Smooth muscle cell (in vitro differentiated cells): Measurements from ENCODE around the gene EIF5B. TPM values are rescaled to one million over a fixed set of nuclear protein-coding genes. Genes with fewer than 3 reads are reported as not detected.

Experiments
- DNase-seq: peaks from one replicate; lab custom pipeline; 2025; ENCODE audit not compliant: unreplicated experiment; lab: John Stamatoyannopoulos, UW
- H2AFZ ChIP-seq: fragments of 200-600 bp; sonication (generic); 2 replicates; pipeline ENCODE4 v1.6.0; 2016; ENCODE audit warnings: antibody characterized with exemption, low read depth, mild to moderate bottlenecking
- H3F3A ChIP-seq: fragments of 200-600 bp; sonication (generic); 2 replicates; pipeline ENCODE4 v1.6.0; 2017; ENCODE audit warnings: antibody characterized with exemption, low read depth
- H3K27ac ChIP-seq: fragments of 200-600 bp; sonication (generic); 2 replicates; pipeline ENCODE4 v1.5.1; 2016; ENCODE audit warnings: low read depth, mild to moderate bottlenecking
- H3K27me3 ChIP-seq: fragments of 200-600 bp; sonication (generic); 2 replicates; pipeline ENCODE4 v1.6.1; 2016; ENCODE audit warnings: low read depth, mild to moderate bottlenecking
- H3K36me3 ChIP-seq: fragments of 200-600 bp; sonication (generic); 2 replicates; pipeline ENCODE4 v1.5.1; 2016; ENCODE audit warnings: low read depth
- H3K4me1 ChIP-seq: fragments of 200-600 bp; sonication (generic); 2 replicates; pipeline ENCODE4 v1.5.1; 2016; ENCODE audit warnings: low read depth
- H3K4me2 ChIP-seq: fragments of 200-600 bp; sonication (generic); 2 replicates; pipeline ENCODE4 v1.6.0; 2016; ENCODE audit warnings: mild to moderate bottlenecking
- H3K4me3 ChIP-seq: fragments of 200-600 bp; sonication (generic); 2 replicates; pipeline ENCODE4 v1.5.1; 2016; ENCODE audit warnings: mild to moderate bottlenecking
- H3K79me2 ChIP-seq: fragments of 200-600 bp; sonication (generic); 2 replicates; pipeline ENCODE4 v1.6.0; 2016; ENCODE audit warnings: low read depth, mild to moderate bottlenecking
- H3K9ac ChIP-seq: fragments of 200-600 bp; sonication (generic); 2 replicates; pipeline ENCODE4 v1.6.0; 2016; ENCODE audit warnings: low read depth
- H3K9me3 ChIP-seq: fragments of 200-600 bp; sonication (generic); replicated peaks from 2 replicates; pipeline ENCODE4 v1.5.1; 2016; ENCODE audit warnings: low read depth
- H4K20me1 ChIP-seq: fragments of 200-600 bp; sonication (generic); 2 replicates; pipeline ENCODE4 v1.6.0; 2016; ENCODE audit warnings: low read depth
- WGBS: methylation state at CpG from one replicate; pipeline ENCODE4 v1.1.7; 2016; ENCODE audit warnings: low lambda C conversion rate; 5-methylcytosine and 5-hydroxymethylcytosine counted together
- polyA plus RNA-seq: library from polyadenylated mRNA; unstranded; fragments of >200 nt; fragmentation: Nextera tagmentation; extraction: Ambion mirVana; gene quantifications from 2 replicates; pipeline ENCODE4 v1.2.1, GENCODE V29; 2016
- total RNA-seq: library from RNA; depleted of rRNA; stranded (reverse); fragments of >200 nt; gene quantifications from 2 replicates; pipeline ENCODE4 v1.2.3, GENCODE V29; 2014
- TF ChIP-seq, protein P1 (sequence below): fragments of 200-600 bp; sonication (generic); IDR thresholded peaks from 2 replicates; pipeline ENCODE4 v1.5.1; 2017; ENCODE audit warnings: borderline replicate concordance, mild to moderate bottlenecking, antibody characterized with exemption; ENCODE audit not compliant: insufficient read depth, poor library complexity, severe bottlenecking

The EIF5B gene
- total and polyA plus RNA-seq, 2 experiments from 2014 or later = 17.1 to 23.3 TPM

DNA sequence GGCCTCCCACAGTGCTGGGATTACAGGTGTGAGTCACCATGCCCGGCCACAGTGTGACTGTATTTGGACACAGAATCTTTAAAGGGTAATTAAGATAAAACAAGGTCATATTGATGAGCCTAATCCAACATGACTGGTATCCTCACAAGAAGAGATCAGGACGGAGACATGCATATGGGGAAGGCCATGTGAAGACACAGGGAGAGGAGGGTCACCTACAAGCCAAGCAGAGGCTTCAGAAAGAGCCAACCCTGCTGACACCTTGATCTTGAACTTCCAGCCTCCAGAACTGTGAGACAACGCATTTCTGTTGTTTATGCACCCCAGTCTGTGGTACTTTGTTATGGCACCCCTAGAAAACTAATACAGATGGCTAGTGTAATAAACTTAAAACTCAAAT lies 80.2 kb downstream of the EIF5B start:
- Histone ChIP-seq H3K36me3 (peaks cover 8% of the 10 kb centered on the region), H3K27me3 (no peaks in the 10 kb centered on the region), H4K20me1 (peaks cover 15% of the 10 kb centered on the region), H3F3A (peaks cover 9% of the 10 kb centered on the region), H3K4me1 (no peaks in the 10 kb centered on the region), H3K27ac (no peak overlapping the region), H3K79me2 (no peaks in the 10 kb centered on the region), H3K4me3 (no peak overlapping the region), H3K9ac (no peak overlapping the region), H3K4me2 (no peak overlapping the region), H2AFZ (no peak overlapping the region), H3K9me3 (no peaks in the 10 kb centered on the region)
- WGBS = 79% methylated on average over 3 of the region's 3 CpGs
- TF ChIP-seq, protein P1, sequence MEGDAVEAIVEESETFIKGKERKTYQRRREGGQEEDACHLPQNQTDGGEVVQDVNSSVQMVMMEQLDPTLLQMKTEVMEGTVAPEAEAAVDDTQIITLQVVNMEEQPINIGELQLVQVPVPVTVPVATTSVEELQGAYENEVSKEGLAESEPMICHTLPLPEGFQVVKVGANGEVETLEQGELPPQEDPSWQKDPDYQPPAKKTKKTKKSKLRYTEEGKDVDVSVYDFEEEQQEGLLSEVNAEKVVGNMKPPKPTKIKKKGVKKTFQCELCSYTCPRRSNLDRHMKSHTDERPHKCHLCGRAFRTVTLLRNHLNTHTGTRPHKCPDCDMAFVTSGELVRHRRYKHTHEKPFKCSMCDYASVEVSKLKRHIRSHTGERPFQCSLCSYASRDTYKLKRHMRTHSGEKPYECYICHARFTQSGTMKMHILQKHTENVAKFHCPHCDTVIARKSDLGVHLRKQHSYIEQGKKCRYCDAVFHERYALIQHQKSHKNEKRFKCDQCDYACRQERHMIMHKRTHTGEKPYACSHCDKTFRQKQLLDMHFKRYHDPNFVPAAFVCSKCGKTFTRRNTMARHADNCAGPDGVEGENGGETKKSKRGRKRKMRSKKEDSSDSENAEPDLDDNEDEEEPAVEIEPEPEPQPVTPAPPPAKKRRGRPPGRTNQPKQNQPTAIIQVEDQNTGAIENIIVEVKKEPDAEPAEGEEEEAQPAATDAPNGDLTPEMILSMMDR = no peak
- DNase-seq = no peak

DNA sequence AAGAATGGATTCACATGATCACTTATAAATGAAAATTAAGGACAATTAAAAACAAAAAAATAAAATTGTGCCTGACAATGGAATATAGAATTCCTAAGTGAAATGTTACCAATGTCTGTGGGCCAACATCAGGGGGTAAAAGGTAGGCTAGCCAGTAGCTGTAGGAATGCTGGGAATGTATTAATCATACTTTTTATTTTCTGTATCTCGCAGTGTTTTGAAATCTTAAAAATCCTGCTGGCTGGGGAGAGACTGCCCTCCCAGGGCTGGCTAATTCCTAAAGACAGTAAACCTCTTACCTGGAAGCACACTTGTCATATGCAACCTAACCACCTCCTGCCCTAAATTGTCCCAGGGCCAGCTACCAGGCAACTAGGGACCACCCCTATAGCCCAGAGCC lies 82.8 kb downstream of the EIF5B start:
- Histone ChIP-seq H3K9ac (no peak overlapping the region), H3K4me3 (no peak overlapping the region), H3F3A (peaks cover 10% of the 10 kb centered on the region), H2AFZ (no peak overlapping the region), H3K27me3 (no peaks in the 10 kb centered on the region), H3K27ac (no peak overlapping the region), H3K4me2 (no peak overlapping the region), H4K20me1 (peaks cover 19% of the 10 kb centered on the region), H3K36me3 (peaks cover 16% of the 10 kb centered on the region), H3K4me1 (no peaks in the 10 kb centered on the region), H3K9me3 (no peaks in the 10 kb centered on the region), H3K79me2 (no peaks in the 10 kb centered on the region)
- TF ChIP-seq, protein P1 = no peak
- no peak for DNase-seq
- 63% methylated on average over 1 of the region's 1 CpG for WGBS

DNA sequence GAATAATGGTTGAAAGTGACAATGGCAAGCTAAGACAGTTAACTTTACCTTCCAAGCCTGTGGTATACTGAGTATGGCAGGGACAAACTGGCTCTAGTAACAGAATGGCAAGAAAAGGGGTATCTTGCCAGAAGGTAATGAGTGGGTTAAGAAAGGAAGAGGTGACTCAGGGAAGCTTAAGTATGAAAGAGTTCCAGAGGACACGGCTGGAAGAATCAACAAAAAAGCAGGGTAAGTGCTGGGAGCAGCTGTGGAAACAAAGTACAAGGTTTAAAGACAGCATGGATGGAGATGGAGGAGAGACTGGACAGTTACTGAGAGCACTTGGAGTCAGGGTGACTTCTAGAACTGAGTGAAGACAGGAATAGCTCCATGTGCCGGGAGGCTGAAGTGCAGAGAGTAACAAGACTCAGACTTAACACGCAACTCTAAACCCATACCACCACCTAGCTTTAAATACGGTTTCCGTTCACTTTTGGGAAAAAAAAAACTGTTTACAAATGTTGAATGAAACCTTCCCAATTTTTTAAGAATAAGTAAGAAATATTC lies 83.6 kb downstream of the EIF5B start:
- Histone ChIP-seq H3F3A (peaks cover 10% of the 10 kb centered on the region), H3K36me3 (peaks cover 16% of the 10 kb centered on the region), H3K27me3 (no peaks in the 10 kb centered on the region), H3K27ac (peak overlapping the region; percentile 30), H2AFZ (no peak overlapping the region), H3K9ac (no peak overlapping the region), H3K4me2 (no peak overlapping the region), H3K79me2 (no peaks in the 10 kb centered on the region), H3K4me1 (no peaks in the 10 kb centered on the region), H3K4me3 (no peak overlapping the region), H4K20me1 (peaks cover 19% of the 10 kb centered on the region), H3K9me3 (no peaks in the 10 kb centered on the region)
- TF ChIP-seq, protein P1 = no peak
- WGBS = 56% methylated on average over 5 of the region's 5 CpGs
- no peak for DNase-seq

DNA sequence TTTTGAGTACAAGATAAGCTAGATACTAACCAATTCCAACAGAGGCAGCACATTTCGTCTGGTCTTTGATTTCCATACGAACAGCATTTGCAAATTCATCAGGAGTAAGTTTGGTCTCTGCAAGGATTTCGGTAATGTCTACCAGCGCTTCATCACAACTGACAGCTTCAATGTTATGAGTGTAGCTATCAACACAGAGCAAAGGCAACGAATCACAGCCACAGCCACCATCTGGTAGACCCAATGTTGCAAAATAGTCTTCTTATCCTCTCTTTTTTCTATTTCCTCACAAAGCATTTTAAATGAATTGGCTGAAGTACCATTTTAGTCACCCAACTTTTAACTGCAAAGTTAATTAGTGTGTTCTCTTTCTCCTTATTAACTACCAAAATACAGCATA lies 84.3 kb downstream of the EIF5B start:
- Histone ChIP-seq H3K9ac (no peak overlapping the region), H4K20me1 (peaks cover 19% of the 10 kb centered on the region), H3K27ac (peak overlapping the region; percentile 30), H3K27me3 (no peaks in the 10 kb centered on the region), H2AFZ (no peak overlapping the region), H3K4me2 (no peak overlapping the region), H3K9me3 (no peaks in the 10 kb centered on the region), H3K4me3 (no peak overlapping the region), H3K79me2 (no peaks in the 10 kb centered on the region), H3F3A (peaks cover 10% of the 10 kb centered on the region), H3K36me3 (peaks cover 16% of the 10 kb centered on the region), H3K4me1 (no peaks in the 10 kb centered on the region)
- TF ChIP-seq, protein P1 = no peak
- WGBS = 53% methylated on average over 5 of the region's 5 CpGs
- no peak for DNase-seq
